Heart left ventricle (tissue), 13 donors: ENCODE data around the gene ZNF74.

Experiments
- POLR2A ChIP-seq, 2 donors: fragments of 450-650 bp; IDR thresholded peaks; one replicate each; pipeline ENCODE4 v1.6.1; 2017; ENCODE audit warnings: antibody characterized with exemption in 2 of 2, mild to moderate bottlenecking in 2 of 2, moderate library complexity in 2 of 2
- TF ChIP-seq, protein P1 (sequence below), 12 donors: fragments of 200-600 bp; sonication (generic) in 4 of 12; IDR thresholded peaks; one replicate each; pipeline versions ENCODE4 v1.5.0 to v1.8.0; 2018 to 2022; ENCODE audit warnings: antibody characterized with exemption in 12 of 12, mild to moderate bottlenecking in 5 of 12
- donor health status: ischemic (EF 13 %, LVEDD 7.1; RV severe dilation, severe dysfunction).
- donor health status: DM: no; HTN: yes; CAD: no.
- donor health status: DM: no; HTN: no; CAD: no.
- donor health status: ischemic (EF 25% LVEDD 6.9; RV normal size, moderate dysfunction).
- donor health status: ischemic (EF 25% LVEDD 5.7; RV mildly dilated, moderate dysfunction).
- donor health status: ischemic (EF 35%, LVEDD 5.7; RV mildly dilated, moderate dysfunction).
- donor health status: nonischemic (EF 11% LVEDD 7.7; RV severe dilation, severe dysfunction).
- donor health status: DM: yes; HTN: yes; CAD: no.
- donor health status: PGD.
- donor health status: ischemic (EF 29% LVEDD 5.4; RV normal size, mild dysfunction).
- donor health status: nonischemic (EF 23%, LVEDD 6.1; RV moderate dilation, normal function).

DNA sequence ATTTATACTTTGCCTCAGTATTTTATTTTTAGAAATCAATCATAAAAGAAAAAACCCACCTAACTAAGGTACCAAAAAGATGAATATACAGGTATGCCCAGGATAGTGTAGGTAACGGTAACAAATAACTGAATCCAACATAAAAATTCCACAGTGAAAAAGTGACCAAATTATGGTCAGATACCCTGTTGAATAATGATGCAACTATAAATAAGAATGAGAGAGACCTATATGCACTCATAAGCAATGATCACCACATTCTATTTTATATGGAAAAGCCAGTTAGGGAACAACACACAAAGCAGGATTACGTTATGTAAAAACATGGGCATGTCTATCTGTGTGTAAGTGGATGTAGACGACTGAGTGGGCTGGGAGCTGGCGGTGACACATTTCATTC lies 7.0 kb upstream of the ZNF74 start:
- TF ChIP-seq, protein P1, sequence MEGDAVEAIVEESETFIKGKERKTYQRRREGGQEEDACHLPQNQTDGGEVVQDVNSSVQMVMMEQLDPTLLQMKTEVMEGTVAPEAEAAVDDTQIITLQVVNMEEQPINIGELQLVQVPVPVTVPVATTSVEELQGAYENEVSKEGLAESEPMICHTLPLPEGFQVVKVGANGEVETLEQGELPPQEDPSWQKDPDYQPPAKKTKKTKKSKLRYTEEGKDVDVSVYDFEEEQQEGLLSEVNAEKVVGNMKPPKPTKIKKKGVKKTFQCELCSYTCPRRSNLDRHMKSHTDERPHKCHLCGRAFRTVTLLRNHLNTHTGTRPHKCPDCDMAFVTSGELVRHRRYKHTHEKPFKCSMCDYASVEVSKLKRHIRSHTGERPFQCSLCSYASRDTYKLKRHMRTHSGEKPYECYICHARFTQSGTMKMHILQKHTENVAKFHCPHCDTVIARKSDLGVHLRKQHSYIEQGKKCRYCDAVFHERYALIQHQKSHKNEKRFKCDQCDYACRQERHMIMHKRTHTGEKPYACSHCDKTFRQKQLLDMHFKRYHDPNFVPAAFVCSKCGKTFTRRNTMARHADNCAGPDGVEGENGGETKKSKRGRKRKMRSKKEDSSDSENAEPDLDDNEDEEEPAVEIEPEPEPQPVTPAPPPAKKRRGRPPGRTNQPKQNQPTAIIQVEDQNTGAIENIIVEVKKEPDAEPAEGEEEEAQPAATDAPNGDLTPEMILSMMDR (IDR thresholded peaks at IDR 0.05): no peak
- no peak for TF ChIP-seq POLR2A (IDR thresholded peaks at IDR 0.05)
